Measurements from ENCODE around the gene DENND4A.

GRCh38 chr15:65653341-65653740 lies 138.8 kb downstream of the DENND4A start:
- TF ChIP-seq POLR2A (IDR thresholded peaks at IDR 0.05) (no peak), CTCF (IDR thresholded peaks at IDR 0.05) (no peak)
